ENCODE measurements around the gene FGF11. TPM values are rescaled to one million over a fixed set of nuclear protein-coding genes. Genes with fewer than 3 reads are reported as not detected.

FGF11 gene
- total RNA-seq, 1 donor from 2014 or later: 4.8 TPM

- peaks cover 6% of the 10 kb centered on the region for H3K36me3 Mint-ChIP-seq (ENCODE audit: unreplicated experiment)
- H3K4me3 Mint-ChIP-seq (ENCODE audit: unreplicated experiment): peak overlapping the region; percentile 90
- peak overlapping the region; percentile 88 for H3K27ac Mint-ChIP-seq (ENCODE audit: unreplicated experiment)
- peak; percentile 21 for TF ChIP-seq CTCF (IDR thresholded peaks at IDR 0.05; ENCODE audit: partially characterized antibody, unreplicated experiment)
- DNase-seq: peak; percentile 42
- peaks cover 9% of the 10 kb centered on the region for H3K27me3 Mint-ChIP-seq (ENCODE audit: unreplicated experiment)
- peaks cover 9% of the 10 kb centered on the region for H3K9me3 Mint-ChIP-seq (ENCODE audit: unreplicated experiment)
- H3K4me1 Mint-ChIP-seq (ENCODE audit: low read depth, unreplicated experiment): peaks cover 6% of the 10 kb centered on the region
Observed at GRCh38 chr17:7393613-7394451, 45.5 kb upstream of the FGF11 start.

GRCh38 chr17:7394452-7395191 is 44.7 kb upstream of the FGF11 start, which contains the start of gene PLSCR3:
Gene PLSCR3 (minus strand): TSS chr17:7394525. CDS start chr17:7394110, 415 bp downstream.
- peak; percentile 70 for TF ChIP-seq CTCF (IDR thresholded peaks at IDR 0.05; ENCODE audit: partially characterized antibody, unreplicated experiment)
- peaks cover 10% of the 10 kb centered on the region for H3K27me3 Mint-ChIP-seq (ENCODE audit: unreplicated experiment)
- H3K4me3 Mint-ChIP-seq (ENCODE audit: unreplicated experiment): peak within 1 kb of the TSS; percentile 90
- peaks cover 1% of the 10 kb centered on the region for H3K36me3 Mint-ChIP-seq (ENCODE audit: unreplicated experiment)
- peaks cover 10% of the 10 kb centered on the region for H3K9me3 Mint-ChIP-seq (ENCODE audit: unreplicated experiment)
- peak; percentile 91 for DNase-seq
- peaks cover 6% of the 10 kb centered on the region for H3K4me1 Mint-ChIP-seq (ENCODE audit: low read depth, unreplicated experiment)
- H3K27ac Mint-ChIP-seq (ENCODE audit: unreplicated experiment): peak within 1 kb of the TSS; percentile 97

- no peak for DNase-seq
- H3K9me3 Mint-ChIP-seq (ENCODE audit: unreplicated experiment): peaks cover 11% of the 10 kb centered on the region
- H3K36me3 Mint-ChIP-seq (ENCODE audit: unreplicated experiment): no peaks in the 10 kb centered on the region
- H3K4me3 Mint-ChIP-seq (ENCODE audit: unreplicated experiment): no peak overlapping the region
- no peak for TF ChIP-seq CTCF (IDR thresholded peaks at IDR 0.05; ENCODE audit: partially characterized antibody, unreplicated experiment)
- H3K27me3 Mint-ChIP-seq (ENCODE audit: unreplicated experiment): peaks cover 12% of the 10 kb centered on the region
- peak overlapping the region; percentile 39 for H3K27ac Mint-ChIP-seq (ENCODE audit: unreplicated experiment)
- H3K4me1 Mint-ChIP-seq (ENCODE audit: low read depth, unreplicated experiment): peaks cover 6% of the 10 kb centered on the region
Observed at GRCh38 chr17:7396147-7396546, 43.2 kb upstream of the FGF11 start.

GRCh38 chr17:7398612-7399011 is 40.7 kb upstream of the FGF11 start:
- Mint-ChIP-seq H3K4me3 (ENCODE audit: unreplicated experiment) (no peak overlapping the region), H3K9me3 (ENCODE audit: unreplicated experiment) (peaks cover 11% of the 10 kb centered on the region), H3K4me1 (ENCODE audit: low read depth, unreplicated experiment) (peaks cover 3% of the 10 kb centered on the region), H3K27me3 (ENCODE audit: unreplicated experiment) (peaks cover 4% of the 10 kb centered on the region), H3K36me3 (ENCODE audit: unreplicated experiment) (no peaks in the 10 kb centered on the region), H3K27ac (ENCODE audit: unreplicated experiment) (no peak overlapping the region)
- DNase-seq: no peak
- no peak for TF ChIP-seq CTCF (IDR thresholded peaks at IDR 0.05; ENCODE audit: partially characterized antibody, unreplicated experiment)

Measured in glutamatergic neuron (in vitro differentiated cells).